Left colon (tissue), 2 donors: ENCODE data around the gene BYSL. TPM values are rescaled to one million over a fixed set of nuclear protein-coding genes. Genes with fewer than 3 reads are reported as not detected.
"Not testable (repeated sequence)": the region's sequence is repeated elsewhere in the genome, so short reads cannot be mapped to it uniquely, and the experiment has no call there.

ENCODE experiments used
- ATAC-seq: fragments of 200-7000 bp; cut with Tn5 transposase; one replicate; pipeline ENCODE4 v1.9.1; 2020; ENCODE audit warnings: mild to moderate bottlenecking, moderate library complexity
- DNase-seq, 2 donors: peaks; one replicate each; pipeline ENCODE4 v3.0.0-alpha.2; 2020
- intact Hi-C, 2 donors: fragments of 100-400 bp; cut with DNase I in 1 of 2; cut with micrococcal nuclease in 1 of 2; formaldehyde crosslinking; loops; one replicate each; pipeline versions ENCODE4 v1.11.2 to v1.14.0; 2022; cut with DNase I, micrococcal nuclease
- total RNA-seq, 2 donors: library from RNA; stranded (reverse); fragmentation: NEBNext Ultra II Directional; extraction: Animal tissue kit (Norgen Biotek cat#: 25700); gene quantifications; one replicate each; pipeline ENCODE4 v1.2.1, GENCODE V29; 2021
- donor health status: DM: no; HTN: no; CAD: no.
- donor health status: DM: yes; HTN: yes; CAD: no.

Gene BYSL
- total RNA-seq, 2 donors from 2014 or later = 8.8 to 10.3 TPM

DNA sequence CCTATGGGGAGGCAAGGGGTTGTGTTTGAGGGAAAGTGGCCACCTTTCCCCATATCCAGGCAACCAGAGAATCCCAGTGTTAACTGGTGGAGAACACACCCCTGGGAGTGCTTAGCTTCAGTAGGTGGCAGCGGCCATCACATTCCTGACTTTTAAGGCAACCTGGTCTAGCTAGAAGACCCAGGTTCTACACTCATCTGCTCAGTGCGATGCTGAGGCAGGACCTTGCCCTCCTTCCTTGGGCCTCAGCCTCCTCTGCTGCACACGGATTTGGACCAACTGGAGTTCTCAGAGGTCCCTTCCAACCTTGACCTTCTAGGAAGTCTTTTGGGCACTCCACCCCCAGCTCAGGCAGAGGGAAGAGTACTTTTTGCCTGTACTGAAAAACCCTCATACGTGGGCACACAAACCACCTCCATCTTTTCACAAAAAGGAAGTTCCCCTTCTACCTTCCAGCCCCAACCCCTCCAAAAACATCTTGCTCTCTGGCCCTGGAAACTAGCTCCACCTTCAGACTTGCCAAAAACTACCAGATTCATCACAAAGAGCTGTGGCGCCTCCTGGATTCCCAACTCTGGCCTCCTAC lies 17.4 kb downstream of the BYSL start:
- DNase-seq (no peak), ATAC-seq (no peak)
- intact Hi-C loops = loop anchor here (5.0 to 10.0 kb wide), 2 partner anchors 104 to 106 kb away; no protein-coding TSS in a partner anchor

GRCh38 chr6:41939176-41939847 lies 18.0 kb downstream of the BYSL start:
- DNase-seq = peak; percentile 38 to 53
- intact Hi-C loops = loop anchor here (5.0 to 10.0 kb wide), 2 partner anchors 103 to 105 kb away; no protein-coding TSS in a partner anchor
- no peak for ATAC-seq

- DNase-seq (peak; percentile 81 to 83), ATAC-seq (peak; percentile 67)
- intact Hi-C loops = loop anchor here (5.0 to 10.0 kb wide), 2 partner anchors 102 to 105 kb away; no protein-coding TSS in a partner anchor
Observed at GRCh38 chr6:41939848-41940758, 18.8 kb downstream of the BYSL start.

DNA sequence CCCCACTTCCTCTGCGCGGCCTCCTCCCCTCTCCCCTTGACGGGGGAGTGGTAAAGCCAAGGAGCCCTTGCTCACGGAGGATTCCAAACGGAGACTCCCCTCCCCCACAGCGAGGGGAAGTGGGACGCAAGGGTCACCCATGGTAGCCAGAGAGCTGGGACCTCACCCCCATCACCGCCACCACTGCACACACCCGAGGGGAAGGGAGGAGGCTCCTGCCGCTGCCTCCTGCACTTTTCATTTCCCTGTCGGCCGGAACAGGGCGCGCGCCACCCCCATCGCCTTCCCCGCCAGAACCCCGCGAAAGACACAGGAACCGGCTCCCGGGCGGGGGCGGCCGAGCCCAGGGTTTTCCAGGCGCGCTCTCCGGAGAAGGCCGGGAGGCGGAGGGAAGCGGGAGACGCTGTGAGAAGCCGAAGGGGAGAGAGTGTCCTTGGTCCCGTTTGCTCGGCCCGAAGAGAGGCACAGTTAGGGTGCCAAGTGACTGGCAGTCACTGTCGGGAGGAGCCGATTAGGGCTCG lies 19.5 kb downstream of the BYSL start:
- DNase-seq = peak; percentile 48 to 64
- intact Hi-C loops = no loop called here
- ATAC-seq = peak; percentile 43

DNA sequence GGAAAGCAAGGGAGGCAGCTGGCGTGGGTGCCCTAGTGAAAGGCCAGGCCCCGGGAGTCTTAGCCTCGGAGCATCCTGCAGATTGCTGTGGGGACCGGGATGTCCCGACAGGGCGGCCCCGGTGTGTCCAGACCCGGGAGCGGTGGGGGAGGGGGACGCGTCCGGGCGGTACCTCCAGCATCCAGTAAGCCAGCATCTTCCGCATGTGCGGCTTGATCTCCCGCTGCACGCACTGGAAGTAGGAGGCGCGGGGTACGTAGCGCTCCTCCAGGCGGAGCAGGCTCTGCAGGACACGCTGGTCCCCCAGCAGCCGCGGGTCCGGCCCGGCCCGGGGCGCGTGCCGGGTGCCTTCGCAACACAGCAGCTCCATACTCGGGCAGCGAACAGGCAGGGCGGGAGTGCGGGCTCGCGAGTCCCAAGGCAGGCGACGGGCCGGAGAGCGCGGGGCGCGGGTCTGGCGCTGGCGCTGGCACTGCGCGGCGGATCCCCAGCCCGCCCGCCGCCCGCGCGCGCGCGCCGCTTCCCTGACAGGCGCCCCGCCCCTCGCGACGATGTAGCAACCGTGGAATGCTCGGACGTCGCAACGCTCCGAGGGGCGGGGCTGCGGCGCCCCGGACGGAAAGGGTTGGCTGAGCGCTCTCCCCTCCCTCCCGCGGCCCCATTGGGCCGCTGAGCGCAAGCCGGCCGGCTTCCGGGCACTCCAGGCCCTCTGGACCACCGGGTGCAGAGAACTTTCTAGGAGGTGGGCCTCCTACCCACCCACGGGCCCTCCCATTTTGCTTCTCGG lies 20.2 kb downstream of the BYSL start, which contains the start of gene CCND3:
CCND3 (minus strand) TSS at position 529 of the 787 bp plus-strand sequence; CDS start at position 370, 159 bp downstream.
- peak; percentile 93 to 97 for DNase-seq
- intact Hi-C loops = no loop called here
- ATAC-seq = peak; percentile 84

DNA sequence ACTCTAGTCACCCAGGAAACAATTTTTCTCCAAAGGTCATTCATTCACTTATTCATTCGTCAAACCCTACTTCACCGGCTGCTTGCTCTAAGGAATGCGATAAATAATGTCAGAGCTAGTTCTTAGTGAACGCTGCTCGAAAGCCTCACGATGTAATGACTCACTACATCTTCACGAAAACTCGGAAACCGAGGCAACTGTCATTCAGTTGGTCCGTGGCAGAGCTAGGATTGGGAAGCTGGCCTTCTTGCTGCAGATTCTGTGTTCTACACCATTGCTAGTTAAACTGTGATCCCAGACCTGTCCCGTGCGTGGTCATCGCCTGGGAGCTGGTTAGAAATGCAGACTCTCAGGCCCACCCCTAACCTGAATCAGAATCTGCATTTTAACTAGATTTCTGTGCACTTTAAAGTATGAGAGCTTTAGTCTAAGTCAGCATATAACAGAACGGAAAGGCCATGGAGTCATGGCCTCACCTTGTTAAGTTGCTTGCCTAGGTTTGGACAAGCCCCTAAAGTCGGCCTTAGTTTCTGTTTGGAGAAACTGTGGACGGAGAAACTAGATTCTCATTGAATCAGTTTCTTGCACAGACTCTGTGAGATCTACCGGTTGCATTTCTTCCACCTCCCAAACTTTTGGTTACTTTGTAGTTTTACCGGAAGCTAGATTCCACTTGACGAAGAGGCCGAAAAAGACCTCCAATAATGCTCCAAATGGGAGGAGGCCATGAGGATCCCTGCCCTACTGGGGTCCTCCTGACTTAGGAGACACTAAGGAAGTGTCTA lies 21.0 kb downstream of the BYSL start:
- DNase-seq = no peak
- ATAC-seq = no peak
- intact Hi-C loops = no loop called here

DNA sequence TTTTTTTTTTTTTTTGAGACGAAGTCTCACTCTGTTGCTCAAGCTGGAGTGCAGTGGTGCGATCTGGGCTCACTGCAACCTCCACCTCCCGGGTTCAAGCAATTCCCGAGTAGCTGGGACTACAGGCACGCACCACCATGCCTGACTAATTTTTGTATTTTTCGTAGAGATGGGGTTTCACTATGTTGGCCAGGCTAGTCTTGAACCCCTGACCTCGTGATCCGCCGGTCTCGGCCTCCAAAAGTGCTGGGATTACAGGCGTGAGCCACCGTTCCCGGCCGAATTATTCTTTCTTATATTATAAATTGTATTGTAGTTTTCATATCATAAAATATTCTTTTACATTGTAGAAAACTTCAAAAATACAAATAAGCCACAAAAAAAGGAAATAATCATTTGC lies 21.6 kb downstream of the BYSL start:
- DNase-seq, ATAC-seq, intact Hi-C loops: not testable (repeated sequence)

DNA sequence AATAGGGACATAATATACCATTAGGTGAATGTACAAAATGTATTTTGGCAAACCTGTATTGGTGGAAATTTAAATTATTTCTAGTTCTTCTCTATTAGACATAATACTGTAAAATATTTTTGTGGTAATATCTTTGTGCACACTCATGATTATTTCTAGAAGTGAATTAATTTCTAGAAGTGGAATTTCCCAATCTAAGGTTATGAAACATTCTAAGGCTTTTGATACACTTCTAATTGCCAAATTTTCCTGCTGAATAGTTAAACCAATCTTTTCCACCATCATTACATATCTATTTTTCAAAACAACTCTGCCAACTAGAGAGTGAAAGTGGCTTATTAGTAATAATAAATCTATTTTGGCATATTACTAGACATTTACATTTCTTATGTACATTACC lies 22.2 kb downstream of the BYSL start:
- intact Hi-C loops = no loop called here
- no peak for ATAC-seq

GRCh38 chr6:41947581-41948220 lies 26.4 kb downstream of the BYSL start:
- no peak for DNase-seq
- ATAC-seq = no peak
- intact Hi-C loops = no loop called here

More for the DNA sequence above, 22.2 kb downstream of the BYSL start:
- DNase-seq = no peak

DNA sequence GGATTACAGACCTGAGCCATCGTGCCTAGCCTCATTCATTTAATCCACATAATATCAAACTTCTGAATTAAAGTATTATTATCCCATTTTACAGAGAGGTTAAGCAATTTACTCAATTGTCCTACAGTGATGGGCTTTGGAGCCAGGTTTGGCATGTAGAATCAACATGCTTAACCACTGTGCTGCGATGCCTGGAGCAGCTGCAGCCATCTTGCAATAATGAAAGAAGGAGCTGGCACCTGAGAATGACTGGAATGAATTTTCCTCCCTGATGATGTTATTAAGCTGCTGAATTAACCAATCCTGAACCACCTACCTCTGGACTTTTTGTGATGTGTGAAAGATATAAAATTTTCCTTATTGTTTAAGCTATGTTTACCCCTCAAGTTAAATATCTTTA lies 33.4 kb downstream of the BYSL start:
- DNase-seq (no peak), ATAC-seq (no peak)
- intact Hi-C loops = no loop called here

- intact Hi-C loops = no loop called here
Observed at GRCh38 chr6:41955412-41955811, 34.1 kb downstream of the BYSL start.

GRCh38 chr6:41957117-41957516 lies 35.8 kb downstream of the BYSL start:
- intact Hi-C loops = no loop called here
- no peak for DNase-seq
- no peak for ATAC-seq

More at GRCh38 chr6:41955412-41955811, 34.1 kb downstream of the BYSL start:
- no peak for ATAC-seq
- DNase-seq = no peak

DNA sequence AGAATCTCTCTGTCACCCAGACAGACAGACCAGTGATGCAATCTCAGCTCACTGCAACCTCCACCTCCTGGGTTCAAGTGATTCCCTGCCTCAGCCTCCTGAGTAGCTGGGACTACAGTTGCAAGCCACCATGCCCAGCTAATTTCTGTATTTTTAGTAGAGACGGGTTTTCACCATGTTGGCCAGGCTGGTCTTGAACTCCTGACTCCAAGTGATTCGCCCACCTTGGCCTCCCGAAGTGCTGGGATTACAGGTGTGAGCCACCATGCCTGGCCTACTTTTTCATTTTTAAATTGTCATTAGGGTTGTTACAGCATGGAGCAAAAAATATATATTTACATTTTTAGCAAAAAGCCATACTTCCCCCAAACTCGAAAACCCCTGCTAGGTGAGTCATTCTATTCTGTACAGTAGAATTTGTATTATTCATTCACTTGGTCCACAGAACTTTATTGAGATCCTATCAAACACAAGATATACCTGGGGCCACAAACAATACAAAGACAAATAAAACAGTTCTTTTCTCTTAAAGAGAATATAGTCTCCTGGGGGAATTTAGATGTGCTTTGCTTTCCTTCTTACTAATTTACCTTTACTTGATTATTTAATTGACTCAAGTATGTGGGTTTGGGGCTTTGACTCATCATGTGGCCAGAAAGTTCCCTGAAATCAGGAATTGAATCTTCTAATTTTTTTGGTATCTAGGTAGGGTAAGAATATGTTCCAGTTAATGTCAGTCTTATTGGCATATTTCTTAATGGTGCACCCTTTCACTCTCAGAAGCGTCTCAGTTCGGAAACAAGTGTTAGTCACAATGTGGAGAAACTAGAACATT lies 36.9 kb downstream of the BYSL start:
- no peak for ATAC-seq
- intact Hi-C loops = no loop called here
- DNase-seq = no peak

GRCh38 chr6:41960028-41960427 lies 38.7 kb downstream of the BYSL start:
- DNase-seq (no peak), ATAC-seq (no peak)

GRCh38 chr6:41963371-41963770 lies 42.1 kb downstream of the BYSL start:
- DNase-seq (no peak), ATAC-seq (no peak)
- intact Hi-C loops = no loop called here

More at GRCh38 chr6:41960028-41960427, 38.7 kb downstream of the BYSL start:
- intact Hi-C loops = no loop called here

- no peak for ATAC-seq
- intact Hi-C loops = no loop called here
- DNase-seq = no peak
Observed at GRCh38 chr6:41964201-41964887, 43.0 kb downstream of the BYSL start.
